Endothelial cell (in vitro differentiated cells): ENCODE results near the gene PTCHD1. TPM values are rescaled to one million over a fixed set of nuclear protein-coding genes. Genes with fewer than 3 reads are reported as not detected.

Experiments
- DNase-seq: peaks from one replicate; pipeline ENCODE4 v3.0.0; 2021; ENCODE audit warnings: low spot score
- H3K27ac Mint-ChIP-seq: one replicate; pipeline ENCODE4 v1.8.0; 2021; ENCODE audit warnings: mixed read lengths, inconsistent platforms; ENCODE audit not compliant: unreplicated experiment
- H3K27me3 Mint-ChIP-seq: one replicate; pipeline ENCODE4 v1.8.0; 2021; ENCODE audit warnings: mild to moderate bottlenecking, moderate library complexity, mixed read lengths, inconsistent platforms; ENCODE audit not compliant: unreplicated experiment
- H3K36me3 Mint-ChIP-seq: one replicate; pipeline ENCODE4 v1.8.0; 2021; ENCODE audit warnings: mild to moderate bottlenecking, low read depth, mixed read lengths, inconsistent platforms; ENCODE audit not compliant: unreplicated experiment
- H3K4me1 Mint-ChIP-seq: one replicate; pipeline ENCODE4 v1.8.0; 2021; ENCODE audit warnings: mild to moderate bottlenecking, mixed read lengths, inconsistent platforms; ENCODE audit not compliant: unreplicated experiment
- H3K4me3 Mint-ChIP-seq: one replicate; pipeline ENCODE4 v1.8.0; 2021; ENCODE audit warnings: mild to moderate bottlenecking, mixed read lengths, inconsistent platforms; ENCODE audit not compliant: unreplicated experiment
- H3K9me3 Mint-ChIP-seq: one replicate; pipeline ENCODE4 v1.8.0; 2021; ENCODE audit warnings: mixed read lengths, inconsistent platforms; ENCODE audit not compliant: unreplicated experiment
- total RNA-seq: library from RNA; stranded (reverse); fragmentation: NEBNext Ultra II Directional; extraction: Animal tissue kit (Norgen Biotek cat#: 25700); gene quantifications from one replicate; pipeline ENCODE4 v1.2.1, GENCODE V29; 2021; ENCODE audit not compliant: unreplicated experiment
- TF ChIP-seq, protein P1 (sequence below): fragments of 200-600 bp; sonication (generic); IDR thresholded peaks from one replicate; pipeline ENCODE4 v1.5.0; 2021; ENCODE audit warnings: antibody characterized with exemption; ENCODE audit not compliant: unreplicated experiment

The PTCHD1 gene
- total RNA-seq, 1 donor from 2014 or later: 0.87 TPM

DNA sequence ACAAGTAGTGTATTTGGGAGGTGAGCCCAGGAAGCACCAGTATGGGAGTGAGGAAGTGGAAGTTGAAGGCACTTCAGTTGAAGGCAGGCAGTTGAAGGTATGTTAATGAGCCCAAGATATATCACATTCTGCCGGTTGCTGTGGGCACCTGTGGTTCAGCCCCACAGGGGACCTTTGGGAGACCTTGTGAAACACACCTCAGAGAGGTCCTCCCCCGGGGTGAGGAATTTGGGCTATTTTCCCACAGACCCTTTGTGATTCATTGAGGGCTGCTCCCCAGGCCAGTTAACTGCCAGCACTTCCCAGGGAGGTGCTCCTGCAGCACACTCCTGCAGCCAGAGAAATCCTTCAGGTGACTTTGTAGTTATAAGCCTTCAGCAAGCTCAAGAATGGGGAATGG is 45.9 kb downstream of the PTCHD1 start:
- Mint-ChIP-seq H3K9me3 (no peaks in the 10 kb centered on the region), H3K27ac (no peak overlapping the region), H3K4me1 (peaks cover 4% of the 10 kb centered on the region), H3K27me3 (no peaks in the 10 kb centered on the region), H3K4me3 (no peak overlapping the region), H3K36me3 (no peaks in the 10 kb centered on the region)
- no peak for DNase-seq
- TF ChIP-seq, protein P1, sequence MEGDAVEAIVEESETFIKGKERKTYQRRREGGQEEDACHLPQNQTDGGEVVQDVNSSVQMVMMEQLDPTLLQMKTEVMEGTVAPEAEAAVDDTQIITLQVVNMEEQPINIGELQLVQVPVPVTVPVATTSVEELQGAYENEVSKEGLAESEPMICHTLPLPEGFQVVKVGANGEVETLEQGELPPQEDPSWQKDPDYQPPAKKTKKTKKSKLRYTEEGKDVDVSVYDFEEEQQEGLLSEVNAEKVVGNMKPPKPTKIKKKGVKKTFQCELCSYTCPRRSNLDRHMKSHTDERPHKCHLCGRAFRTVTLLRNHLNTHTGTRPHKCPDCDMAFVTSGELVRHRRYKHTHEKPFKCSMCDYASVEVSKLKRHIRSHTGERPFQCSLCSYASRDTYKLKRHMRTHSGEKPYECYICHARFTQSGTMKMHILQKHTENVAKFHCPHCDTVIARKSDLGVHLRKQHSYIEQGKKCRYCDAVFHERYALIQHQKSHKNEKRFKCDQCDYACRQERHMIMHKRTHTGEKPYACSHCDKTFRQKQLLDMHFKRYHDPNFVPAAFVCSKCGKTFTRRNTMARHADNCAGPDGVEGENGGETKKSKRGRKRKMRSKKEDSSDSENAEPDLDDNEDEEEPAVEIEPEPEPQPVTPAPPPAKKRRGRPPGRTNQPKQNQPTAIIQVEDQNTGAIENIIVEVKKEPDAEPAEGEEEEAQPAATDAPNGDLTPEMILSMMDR: no peak

DNA sequence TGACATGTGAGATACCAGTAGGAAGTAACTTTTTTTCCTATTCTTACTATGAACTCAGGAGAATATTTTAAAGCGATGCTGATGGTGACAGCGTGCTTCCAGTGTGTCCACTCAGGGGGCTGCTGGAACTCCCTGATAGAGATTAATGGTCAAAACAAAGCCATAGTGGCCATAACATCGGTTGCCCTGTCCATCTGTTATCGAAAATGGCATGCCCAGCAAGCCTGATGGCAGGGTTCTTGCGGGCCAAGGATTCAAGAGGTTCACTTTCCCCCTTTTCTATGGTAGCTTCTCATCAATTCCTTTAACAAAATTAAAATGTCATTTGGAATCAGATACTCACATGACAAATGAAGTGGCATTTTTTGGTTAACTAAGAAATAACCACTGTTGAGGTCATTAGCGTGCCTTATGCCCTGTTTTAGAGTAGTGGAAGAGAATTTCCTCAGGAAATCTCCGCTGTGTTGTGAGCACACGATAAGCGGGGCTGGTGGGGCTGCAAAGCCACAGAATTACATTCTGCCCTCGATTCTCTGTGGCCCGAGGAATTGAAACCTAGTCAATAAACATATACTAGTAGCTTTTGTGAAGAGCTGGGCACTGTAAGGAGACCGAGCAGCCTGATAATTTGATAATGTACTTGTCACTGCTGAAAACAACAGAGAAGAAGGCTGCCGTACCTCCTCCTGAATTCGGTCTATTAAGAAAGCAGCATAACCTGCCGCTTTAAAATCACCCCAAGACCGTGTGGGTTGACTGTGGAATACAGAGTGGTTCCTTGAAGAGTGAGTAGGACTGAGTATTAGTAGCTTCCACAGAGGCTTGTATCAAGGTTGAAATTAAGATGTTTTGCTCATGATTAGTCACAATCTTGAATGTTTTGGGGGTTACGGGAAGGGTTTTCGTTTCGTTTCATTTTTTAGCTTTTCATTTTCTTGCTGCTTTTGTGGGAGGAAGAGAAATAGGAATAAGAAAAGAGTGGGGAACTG is 46.7 kb downstream of the PTCHD1 start:
- TF ChIP-seq, protein P1: no peak
- H3K27me3 Mint-ChIP-seq: no peaks in the 10 kb centered on the region
- peak overlapping the region; percentile 71 for H3K27ac Mint-ChIP-seq
- no peak overlapping the region for H3K4me3 Mint-ChIP-seq
- peaks cover 4% of the 10 kb centered on the region for H3K4me1 Mint-ChIP-seq
- H3K9me3 Mint-ChIP-seq: no peaks in the 10 kb centered on the region
- H3K36me3 Mint-ChIP-seq: no peaks in the 10 kb centered on the region
- DNase-seq: no peak

DNA sequence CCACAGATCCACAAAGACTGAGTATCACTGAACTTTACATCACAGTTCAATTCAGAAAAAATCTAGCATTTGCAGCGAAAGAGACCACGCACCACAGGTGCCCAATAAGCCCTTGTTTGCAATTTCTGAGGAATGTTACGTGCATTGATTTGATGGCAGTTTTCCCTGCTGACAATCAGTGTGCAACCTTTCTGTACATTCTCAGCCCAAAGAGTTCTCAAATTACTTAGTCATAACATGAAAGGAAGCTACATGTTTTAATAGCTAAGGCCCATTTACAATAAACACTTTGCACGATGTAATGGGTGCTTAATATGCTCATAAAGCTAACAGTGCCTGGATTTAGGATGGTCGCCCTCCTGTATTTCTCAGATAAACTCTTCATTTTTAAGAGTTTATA is 47.9 kb downstream of the PTCHD1 start:
- no peaks in the 10 kb centered on the region for H3K9me3 Mint-ChIP-seq
- no peak overlapping the region for H3K4me3 Mint-ChIP-seq
- H3K4me1 Mint-ChIP-seq: peaks cover 4% of the 10 kb centered on the region
- H3K27me3 Mint-ChIP-seq: no peaks in the 10 kb centered on the region
- no peak for DNase-seq
- H3K36me3 Mint-ChIP-seq: no peaks in the 10 kb centered on the region
- TF ChIP-seq, protein P1: no peak
- H3K27ac Mint-ChIP-seq: no peak overlapping the region

DNA sequence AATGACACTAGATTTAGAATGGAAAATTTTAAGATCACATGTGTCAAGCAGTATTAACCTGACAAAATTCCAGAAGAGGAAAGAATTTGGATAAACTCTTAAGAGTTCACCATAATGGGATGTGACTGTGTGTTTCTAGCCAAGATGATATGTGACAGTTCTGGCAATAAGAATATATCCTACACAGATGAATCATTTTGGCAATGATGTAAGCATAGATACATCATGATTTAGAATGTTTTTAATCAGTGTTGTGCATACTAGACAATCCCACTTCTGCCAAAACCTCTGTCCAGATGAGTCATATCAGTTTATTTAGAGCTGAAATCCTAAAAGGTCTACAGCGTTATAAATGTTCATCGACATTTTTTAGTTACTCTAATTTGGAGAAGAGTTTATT is 48.8 kb downstream of the PTCHD1 start:
- TF ChIP-seq, protein P1: no peak
- DNase-seq: no peak
- no peaks in the 10 kb centered on the region for H3K36me3 Mint-ChIP-seq
- H3K27ac Mint-ChIP-seq: no peak overlapping the region
- peaks cover 4% of the 10 kb centered on the region for H3K4me1 Mint-ChIP-seq
- H3K27me3 Mint-ChIP-seq: no peaks in the 10 kb centered on the region
- H3K9me3 Mint-ChIP-seq: no peaks in the 10 kb centered on the region
- H3K4me3 Mint-ChIP-seq: no peak overlapping the region

DNA sequence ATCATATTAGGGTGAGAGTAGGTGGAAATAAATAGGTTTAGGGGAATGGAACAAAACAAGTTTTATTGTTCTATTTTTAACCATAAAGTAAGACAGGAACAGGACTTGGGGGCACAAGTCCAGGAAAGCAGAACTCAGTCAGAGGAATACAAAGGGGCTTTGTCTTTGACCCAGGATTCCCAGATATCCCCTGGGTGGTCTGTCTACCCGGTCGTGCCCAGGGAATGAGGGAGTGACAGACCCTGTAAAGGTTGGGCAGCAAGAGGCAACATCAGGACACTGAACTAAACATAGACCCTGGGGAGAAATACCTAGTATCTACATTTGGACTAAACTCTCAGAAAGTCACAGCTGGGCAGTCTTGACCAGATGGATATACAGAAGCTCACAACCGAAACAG is 50.6 kb downstream of the PTCHD1 start:
- Mint-ChIP-seq H3K27me3 (no peaks in the 10 kb centered on the region), H3K4me1 (peaks cover 4% of the 10 kb centered on the region), H3K9me3 (no peaks in the 10 kb centered on the region), H3K27ac (no peak overlapping the region), H3K4me3 (no peak overlapping the region), H3K36me3 (no peaks in the 10 kb centered on the region)
- TF ChIP-seq, protein P1: no peak
- no peak for DNase-seq
